Transverse colon (tissue), 4 donors: ENCODE measurements around the gene NRXN2. TPM values are rescaled to one million over a fixed set of nuclear protein-coding genes. Genes with fewer than 3 reads are reported as not detected.

Source experiments
- DNase-seq: peaks from one replicate; pipeline ENCODE4 v3.0.0-alpha.2; 2019
- H3K27ac ChIP-seq, 4 donors: fragments of 200-600 bp; sonication (generic); 2 replicates each; pipeline ENCODE4 v1.5.1; 2016 to 2018; ENCODE audit warnings: inconsistent platforms in 4 of 4
- H3K27me3 ChIP-seq: fragments of 200-600 bp; sonication (generic); 2 replicates; pipeline ENCODE4 v1.5.1; 2017; ENCODE audit warnings: inconsistent platforms
- H3K36me3 ChIP-seq, 4 donors: fragments of 200-600 bp; sonication (generic); 2 replicates each; pipeline ENCODE4 v1.5.1; 2017 to 2019; ENCODE audit warnings: inconsistent platforms in 4 of 4
- H3K4me1 ChIP-seq, 4 donors: fragments of 200-600 bp; sonication (generic); 2 replicates each; pipeline ENCODE4 v1.5.1; 2017 to 2020; ENCODE audit warnings: inconsistent platforms in 4 of 4
- H3K4me3 ChIP-seq, 4 donors: fragments of 200-600 bp; sonication (generic); 1 replicate in 1 of 4; 2 replicates in 3 of 4; pipeline versions ENCODE4 v1.5.1 to v1.6.1; 2017 to 2019; ENCODE audit warnings: inconsistent platforms in 4 of 4
- H3K9me3 ChIP-seq, 2 donors: fragments of 200-600 bp; sonication (generic); 2 replicates each; pipeline ENCODE4 v1.5.1; 2017 to 2019; ENCODE audit warnings: inconsistent platforms in 2 of 2
- CTCF ChIP-seq, 5 experiments: fragments of 200-600 bp in 3 of 5; fragments of 450-650 bp in 2 of 5; sonication (generic) in 3 of 5; IDR thresholded peaks; 1 replicate in 2 of 5; 2 replicates in 3 of 5; pipeline ENCODE4 v1.5.1; 2016 to 2017; ENCODE audit warnings: antibody characterized with exemption in 5 of 5, inconsistent platforms in 3 of 5, mild to moderate bottlenecking in 2 of 5, moderate library complexity in 1 of 5
- EP300 ChIP-seq: sonication (generic); formaldehyde crosslinking; IDR thresholded peaks from one replicate; pipeline ENCODE4 v1.6.1; 2017; ENCODE audit warnings: antibody characterized with exemption, low read depth
- POLR2A ChIP-seq: fragments of 450-650 bp; IDR thresholded peaks from one replicate; pipeline ENCODE4 v1.6.1; 2016; ENCODE audit warnings: antibody characterized with exemption, mild to moderate bottlenecking, moderate library complexity
- POLR2AphosphoS5 ChIP-seq, 3 donors: sonication (generic); formaldehyde crosslinking; IDR thresholded peaks; one replicate each; pipeline ENCODE4 v1.6.1; 2016; ENCODE audit warnings: antibody characterized with exemption in 3 of 3
- WGBS, 2 donors: methylation state at CpG; one replicate each; pipeline ENCODE4 v1.1.5; 2018; ENCODE audit warnings: low coverage in 1 of 2; 5-methylcytosine and 5-hydroxymethylcytosine counted together
- in situ Hi-C, 4 donors: fragments of 200-750 bp; cut with MboI; loops; one replicate each; pipeline versions ENCODE4 v1.15.0 to v1.15.1; 2017; ENCODE audit warnings: low sequenced_read_pairs in 3 of 4, low pct_ligation_motif_present in 1 of 4, low pct_unique_long_range_greater_than_20kb in 1 of 4
- intact Hi-C: fragments of 100-400 bp; cut with DNase I; formaldehyde crosslinking; loops from one replicate; pipeline ENCODE4 v1.15.1; 2023; ENCODE audit warnings: low total_unique reads
- total RNA-seq, 4 donors: library from RNA; depleted of rRNA; stranded (reverse); fragments of >200 nt; gene quantifications; one replicate each; pipeline ENCODE4 v1.1.0, GENCODE V29; 2016

NRXN2 gene
- total RNA-seq, 4 donors from 2014 or later: 2.9 to 7.4 (median 6.8) TPM

DNA sequence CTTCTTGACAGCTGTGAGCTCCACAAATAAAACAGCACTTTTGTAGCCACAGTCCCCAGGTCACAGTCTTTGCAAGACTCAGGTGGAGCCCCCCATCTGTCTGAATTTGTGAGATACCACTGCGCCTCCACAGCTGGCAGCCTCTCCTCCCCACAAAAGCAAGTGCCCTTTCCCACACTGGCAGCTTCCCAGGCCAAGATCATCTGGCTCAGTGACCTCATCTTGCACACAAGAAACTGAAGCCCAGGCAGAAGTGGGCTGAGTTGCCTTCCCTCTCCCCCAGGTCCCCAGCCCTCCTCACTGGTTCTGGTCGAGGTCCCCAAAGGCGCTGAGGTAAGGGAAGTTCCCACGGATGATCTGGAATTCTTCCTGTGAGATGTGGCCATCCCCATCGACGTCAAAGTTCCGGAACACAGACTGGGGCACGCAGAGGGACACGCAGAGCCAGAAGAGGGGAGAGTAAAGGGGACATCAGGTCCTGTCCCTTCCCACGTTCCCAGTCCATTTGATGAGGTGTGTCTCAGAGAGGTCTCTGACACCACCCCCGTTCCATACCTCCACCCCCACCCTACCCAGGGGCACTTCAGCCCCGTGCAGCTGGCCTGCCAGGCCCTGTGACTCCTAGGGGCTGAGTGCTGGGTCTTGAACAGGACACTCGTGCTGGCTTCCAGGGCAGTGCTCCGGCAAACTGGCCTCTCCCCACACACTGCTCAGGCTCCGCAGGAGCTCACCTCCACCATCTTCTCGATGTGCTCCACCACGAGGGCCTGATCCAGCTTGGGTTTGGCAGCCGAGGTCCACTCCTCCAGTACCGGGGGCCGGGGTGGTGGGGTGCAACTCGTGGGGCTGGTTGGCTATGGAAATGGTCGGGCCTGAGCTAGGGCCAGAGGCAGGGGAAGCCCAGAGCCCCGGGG lies 12.1 kb upstream of the NRXN2 start:
- no peak for TF ChIP-seq POLR2AphosphoS5 (IDR thresholded peaks at IDR 0.05)
- no peak for TF ChIP-seq CTCF (IDR thresholded peaks at IDR 0.05)
- no peak for TF ChIP-seq POLR2A
- no peak overlapping the region for H3K4me3 ChIP-seq
- in situ Hi-C loops (no loop called here), intact Hi-C loops (no loop called here)
- peaks cover 0 to under 1% (median 0%) of the 10 kb centered on the region in 4 donors for H3K4me1 ChIP-seq
- H3K27ac ChIP-seq: no peak overlapping the region
- H3K36me3 ChIP-seq: no peaks in the 10 kb centered on the region
- 82% methylated on average over 23 of the region's 23 CpGs; no CpG with 5 or more reads in 1 of the 2 donors for WGBS, 2 donors
- DNase-seq: no peak
- no peaks in the 10 kb centered on the region for H3K9me3 ChIP-seq
- H3K27me3 ChIP-seq: peaks cover 5% of the 10 kb centered on the region

DNA sequence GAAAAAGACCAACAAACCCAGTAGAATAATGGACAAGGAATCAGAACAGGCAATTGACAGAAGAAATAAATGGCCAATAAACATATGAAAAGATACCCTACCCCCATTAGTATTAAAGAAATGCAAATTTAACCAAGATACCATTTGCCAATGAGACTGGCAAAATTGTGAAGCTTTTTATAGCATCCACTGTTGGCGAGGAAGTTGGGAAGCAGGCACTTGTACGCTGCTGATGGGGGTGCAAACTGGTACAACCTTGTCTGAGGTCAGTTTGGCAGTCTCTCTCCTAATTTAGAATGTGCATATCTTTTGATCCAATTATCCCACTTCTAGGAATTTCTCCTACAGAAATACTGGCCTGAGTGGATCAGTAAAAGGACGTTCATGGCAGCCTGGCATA lies 8.6 kb upstream of the NRXN2 start:
- Histone ChIP-seq H3K4me1 (peaks cover 0 to 4% (median 1%) of the 10 kb centered on the region in 4 donors), H3K27me3 (peaks cover 8% of the 10 kb centered on the region), H3K4me3 (no peak overlapping the region), H3K27ac (no peak overlapping the region), H3K9me3 (no peaks in the 10 kb centered on the region), H3K36me3 (no peaks in the 10 kb centered on the region)
- intact Hi-C loops: no loop called here
- in situ Hi-C loops: no loop called here
- WGBS, 2 donors: 75 to 93% methylated on average over 3 of the region's 3 CpGs
- TF ChIP-seq POLR2AphosphoS5 (IDR thresholded peaks at IDR 0.05) (no peak), CTCF (IDR thresholded peaks at IDR 0.05) (no peak), EP300 (no peak), POLR2A (no peak)
- no peak for DNase-seq

GRCh38 chr11:64729851-64730382 lies 6.9 kb upstream of the NRXN2 start:
- Histone ChIP-seq H3K27me3 (peaks cover 8% of the 10 kb centered on the region), H3K9me3 (no peaks in the 10 kb centered on the region), H3K36me3 (no peaks in the 10 kb centered on the region), H3K4me1 (peaks cover 0 to 4% (median 1%) of the 10 kb centered on the region in 4 donors), H3K27ac (no peak overlapping the region), H3K4me3 (no peak overlapping the region)
- TF ChIP-seq POLR2AphosphoS5 (IDR thresholded peaks at IDR 0.05): no peak
- TF ChIP-seq CTCF (IDR thresholded peaks at IDR 0.05): no peak
- TF ChIP-seq EP300: no peak
- TF ChIP-seq POLR2A: no peak
- 40% methylated on average over 21 of the region's 21 CpGs; no CpG with 5 or more reads in 1 of the 2 donors for WGBS, 2 donors
- in situ Hi-C loops (no loop called here), intact Hi-C loops (loop anchor here (5.0 kb wide), 1 partner anchor 43 kb away; no protein-coding TSS in a partner anchor)
- peak; percentile 44 for DNase-seq

GRCh38 chr11:64728757-64729365 lies 5.9 kb upstream of the NRXN2 start:
- Histone ChIP-seq H3K27ac (no peak overlapping the region), H3K4me3 (no peak overlapping the region), H3K36me3 (no peaks in the 10 kb centered on the region), H3K9me3 (no peaks in the 10 kb centered on the region), H3K27me3 (peaks cover 8% of the 10 kb centered on the region), H3K4me1 (peaks cover 0 to 4% (median 1%) of the 10 kb centered on the region in 4 donors)
- in situ Hi-C loops (no loop called here), intact Hi-C loops (loop anchor here (5.0 kb wide), 1 partner anchor 42 kb away; no protein-coding TSS in a partner anchor)
- no peak for DNase-seq
- no peak for TF ChIP-seq EP300
- TF ChIP-seq CTCF (IDR thresholded peaks at IDR 0.05): no peak
- TF ChIP-seq POLR2AphosphoS5 (IDR thresholded peaks at IDR 0.05): no peak
- TF ChIP-seq POLR2A: no peak
- whole genome bisulfite sequencing, 2 donors: 85% methylated on average over 5 to 11 of the region's 11 CpGs
